ENCODE measurements around the gene C1QTNF1.

DNA sequence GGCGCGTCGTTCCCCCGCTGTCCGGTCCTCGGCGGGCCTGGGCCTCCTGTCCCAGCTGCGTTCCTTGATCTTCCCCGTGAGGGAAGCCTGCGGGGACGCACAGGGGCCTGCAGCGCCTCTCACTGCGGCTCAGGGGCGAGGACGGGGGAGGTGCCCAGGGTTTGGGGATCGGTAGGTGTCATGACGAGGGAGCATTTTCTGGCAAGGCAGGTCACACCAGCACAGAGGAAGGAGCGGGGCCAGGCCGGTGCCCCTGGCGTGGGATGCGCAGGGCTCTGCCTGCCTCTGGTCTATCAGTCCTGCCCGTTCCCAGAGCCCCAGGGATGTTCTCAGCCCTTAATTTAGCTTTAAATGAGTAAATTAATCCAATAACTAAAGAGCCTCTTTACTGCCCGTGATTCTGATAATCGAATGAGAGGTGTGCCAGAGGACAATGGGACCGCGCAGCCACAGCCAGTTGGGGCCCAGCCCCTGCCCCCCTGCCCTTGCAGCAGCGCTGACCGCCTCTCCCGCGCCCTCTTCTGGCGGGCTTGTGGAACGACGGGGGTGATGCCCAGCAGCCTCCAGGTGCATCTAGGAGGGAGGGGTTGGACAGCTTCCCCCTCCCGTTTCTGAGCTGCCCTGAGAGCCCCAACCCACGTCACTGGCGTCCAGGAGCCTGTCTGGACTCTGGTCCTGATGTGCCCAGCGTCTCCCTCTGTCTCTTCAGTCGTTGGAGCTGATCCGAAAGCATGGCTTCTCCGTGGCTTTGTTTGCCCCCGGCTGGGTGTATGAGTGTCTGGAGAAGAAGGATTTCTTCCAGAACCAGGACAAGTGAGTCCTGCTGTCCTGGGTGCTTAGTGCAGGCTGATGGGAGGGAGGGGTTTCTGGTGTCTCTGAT is 58.6 kb downstream of the C1QTNF1 start:
- TF ChIP-seq, protein P1, sequence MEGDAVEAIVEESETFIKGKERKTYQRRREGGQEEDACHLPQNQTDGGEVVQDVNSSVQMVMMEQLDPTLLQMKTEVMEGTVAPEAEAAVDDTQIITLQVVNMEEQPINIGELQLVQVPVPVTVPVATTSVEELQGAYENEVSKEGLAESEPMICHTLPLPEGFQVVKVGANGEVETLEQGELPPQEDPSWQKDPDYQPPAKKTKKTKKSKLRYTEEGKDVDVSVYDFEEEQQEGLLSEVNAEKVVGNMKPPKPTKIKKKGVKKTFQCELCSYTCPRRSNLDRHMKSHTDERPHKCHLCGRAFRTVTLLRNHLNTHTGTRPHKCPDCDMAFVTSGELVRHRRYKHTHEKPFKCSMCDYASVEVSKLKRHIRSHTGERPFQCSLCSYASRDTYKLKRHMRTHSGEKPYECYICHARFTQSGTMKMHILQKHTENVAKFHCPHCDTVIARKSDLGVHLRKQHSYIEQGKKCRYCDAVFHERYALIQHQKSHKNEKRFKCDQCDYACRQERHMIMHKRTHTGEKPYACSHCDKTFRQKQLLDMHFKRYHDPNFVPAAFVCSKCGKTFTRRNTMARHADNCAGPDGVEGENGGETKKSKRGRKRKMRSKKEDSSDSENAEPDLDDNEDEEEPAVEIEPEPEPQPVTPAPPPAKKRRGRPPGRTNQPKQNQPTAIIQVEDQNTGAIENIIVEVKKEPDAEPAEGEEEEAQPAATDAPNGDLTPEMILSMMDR (conservative IDR thresholded peaks at IDR 0.05; ENCODE audit: low read length) = peak; percentile 91
- TF ChIP-seq EZH2phosphoT487 (IDR thresholded peaks at IDR 0.05; ENCODE audit: borderline replicate concordance, low read depth, low read length) = no peak
